SK-N-MC (cell line): ENCODE measurements around the gene PPP2R2C.

ENCODE experiments used
- EZH2 ChIP-seq: fragments of 200-600 bp; sonication (generic); IDR thresholded peaks from one replicate; pipeline ENCODE4 v1.6.1; 2017; ENCODE audit warnings: antibody characterized with exemption
- POLR2AphosphoS5 ChIP-seq: IDR thresholded peaks from 2 replicates; pipeline ENCODE4 v1.6.1; 2012; ENCODE audit warnings: mild to moderate bottlenecking, low read depth, low read length, borderline replicate concordance

DNA sequence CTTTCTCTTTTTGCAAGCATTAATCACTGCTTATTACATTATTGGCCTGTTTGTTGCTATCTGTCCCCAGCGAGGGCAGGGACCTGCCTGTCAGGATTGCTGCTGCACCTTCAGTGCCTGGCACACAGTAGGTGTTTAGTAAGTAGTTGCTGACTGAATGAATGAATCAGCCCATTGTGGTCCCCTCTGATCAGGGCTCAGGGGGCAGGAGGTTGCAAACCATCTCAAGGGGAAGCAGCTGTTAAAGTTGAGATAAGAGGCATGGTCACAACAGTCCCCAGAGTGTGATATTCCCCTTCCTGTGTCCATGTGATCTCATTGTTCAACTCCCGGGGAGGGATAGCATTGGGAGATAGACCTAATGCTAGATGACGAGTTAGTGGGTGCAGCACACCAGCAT is 117.4 kb downstream of the PPP2R2C start:
- no peak for TF ChIP-seq EZH2
- TF ChIP-seq POLR2AphosphoS5, result no peak
